ENCODE measurements around the gene AKAP7. TPM values are rescaled to one million over a fixed set of nuclear protein-coding genes. Genes with fewer than 3 reads are reported as not detected.

The AKAP7 gene
- polyA plus RNA-seq, 2 of the 4 experiments (the other 2 are of a cell fraction), result 2.5 to 3.7 TPM

GRCh38 chr6:131107151-131107550 lies 28.1 kb upstream of the AKAP7 start:
- DNase-seq (ENCODE audit: low read depth in 1 of 2, low spot score in 1 of 2) (peak; percentile 26 to 48), FAIRE-seq (no peak), ATAC-seq (peak; percentile 87 to 88)
- H3K4me2 ChIP-seq, result peak overlapping the region; percentile 64
- TF ChIP-seq RAD21 (conservative IDR thresholded peaks at IDR 0.05 in 1 of 2, IDR thresholded peaks at IDR 0.05 in 1 of 2) (peak in 1 of 2 experiments; percentile 5; a peak in 1 of 5 replicates), JUNB (IDR thresholded peaks at IDR 0.05) (peak; percentile 43; the same call in 1 of the 2 replicates), FOSL2 (IDR thresholded peaks at IDR 0.05) (no peak), FOSL2 (CRISPR knock-in tag; IDR thresholded peaks at IDR 0.05) (peak; percentile 54; the same call in 1 of the 2 replicates), MAFK (IDR thresholded peaks at IDR 0.05; ENCODE audit: partially characterized antibody) (no peak), CEBPB (IDR thresholded peaks at IDR 0.05) (peak; percentile 58 to 75; a peak in 3 of 4 replicates), RFX5 (IDR thresholded peaks at IDR 0.05) (no peak), GATA3 (IDR thresholded peaks at IDR 0.05; ENCODE audit: borderline replicate concordance) (peak; percentile 75; the same call in 1 of the 2 replicates), PBX3 (IDR thresholded peaks at IDR 0.05) (no peak)
- no peaks in the 10 kb centered on the region for H3K9me3 ChIP-seq
- ChIA-PET CTCF (interaction anchor here (0.9 to 1.9 kb wide), 2 partner anchors 10 to 218 kb away, joined by 3 to 5 read pairs; no protein-coding TSS in a partner anchor), POLR2A (interaction anchor here (1.0 kb wide), 1 partner anchor 28 kb away, joined by 4 read pairs; the partner anchor contains the start of gene AKAP7)
- WGBS (ENCODE audit: missing lambda C conversion rate), result 31% methylated on average over 1 of the region's 1 CpG
- H3K4me3 ChIP-seq, result no peak overlapping the region
- H3K27ac ChIP-seq, result peak overlapping the region; percentile 43 to 75
- peaks cover 33% of the 10 kb centered on the region for H3K4me1 ChIP-seq

GRCh38 chr6:131112249-131112648 lies 23.0 kb upstream of the AKAP7 start:
- TF ChIP-seq HMGXB4 (CRISPR knock-in tag; IDR thresholded peaks at IDR 0.05; ENCODE audit: borderline replicate concordance), result no peak
- TF ChIP-seq RAD21 (conservative IDR thresholded peaks at IDR 0.05 in 1 of 2, IDR thresholded peaks at IDR 0.05 in 1 of 2), result no peak
- no peak for TF ChIP-seq TFCP2L1 (CRISPR knock-in tag; IDR thresholded peaks at IDR 0.05)
- no peak for TF ChIP-seq CTCF (IDR thresholded peaks at IDR 0.05)
- TF ChIP-seq HES2 (IDR thresholded peaks at IDR 0.05), result no peak
- TF ChIP-seq RFX5 (IDR thresholded peaks at IDR 0.05), result no peak
- no peak for TF ChIP-seq HOXB5 (CRISPR knock-in tag; IDR thresholded peaks at IDR 0.05)
- 0 out of 6 replicates have a peak overlapping the region, but pooled peaks of 1 of the 2 experiments have one; percentile 54 for H3K27ac ChIP-seq
- no peaks in the 10 kb centered on the region for H3K9me3 ChIP-seq
- DNase-seq (ENCODE audit: low read depth in 1 of 2, low spot score in 1 of 2), result no peak
- 18% methylated on average over 1 of the region's 1 CpG for WGBS (ENCODE audit: missing lambda C conversion rate)
- H3K4me2 ChIP-seq, result peak overlapping the region; percentile 6; the same call in 1 of the 3 replicates
- ATAC-seq, result no peak
- no peak overlapping the region for H3K4me3 ChIP-seq
- ChIA-PET POLR2A (no interaction called here), CTCF (interaction anchor here (0.9 kb wide), 1 partner anchor 227 kb away, joined by 3 read pairs; no protein-coding TSS in a partner anchor)
- peaks cover 16% of the 10 kb centered on the region; the same call in 2 of the 3 replicates for H3K4me1 ChIP-seq
- FAIRE-seq, result no peak

GRCh38 chr6:131115651-131116050 lies 19.6 kb upstream of the AKAP7 start:
- ChIA-PET CTCF (interaction anchor here (1.8 to 7.4 kb wide), 3 partner anchors 8 to 231 kb away, joined by 4 to 69 read pairs (median 5); no protein-coding TSS in a partner anchor), POLR2A (no interaction called here)
- H3K4me1 ChIP-seq, result peaks cover 8% of the 10 kb centered on the region; the same call in 2 of the 3 replicates
- no peaks in the 10 kb centered on the region for H3K9me3 ChIP-seq
- H3K27ac ChIP-seq, result no peak overlapping the region; a peak in 1 of 6 replicates
- FAIRE-seq, result no peak
- no peak for DNase-seq (ENCODE audit: low read depth in 1 of 2, low spot score in 1 of 2)
- H3K4me3 ChIP-seq, result no peak overlapping the region
- no peak overlapping the region for H3K4me2 ChIP-seq
- WGBS (ENCODE audit: missing lambda C conversion rate), result 70% methylated on average over 1 of the region's 1 CpG
- TF ChIP-seq ZNF302 (CRISPR knock-in tag; IDR thresholded peaks at IDR 0.05) (no peak), JUNB (IDR thresholded peaks at IDR 0.05) (no peak), ZFP36 (IDR thresholded peaks at IDR 0.05; ENCODE audit: borderline replicate concordance, partially characterized antibody) (no peak), GATA3 (IDR thresholded peaks at IDR 0.05; ENCODE audit: borderline replicate concordance) (no peak), EHMT2 (IDR thresholded peaks at IDR 0.05; ENCODE audit: low read depth) (no peak), POLR2AphosphoS2 (conservative IDR thresholded peaks at IDR 0.05; ENCODE audit: low read length) (no peak), HEYL (CRISPR knock-in tag; IDR thresholded peaks at IDR 0.05) (no peak), BHLHE40 (IDR thresholded peaks at IDR 0.05; ENCODE audit: low read depth, low read length) (no peak), SREBF2 (IDR thresholded peaks at IDR 0.05) (no peak), NFE2L2 (conservative IDR thresholded peaks at IDR 0.05; ENCODE audit: low read length) (no peak), TFCP2L1 (CRISPR knock-in tag; IDR thresholded peaks at IDR 0.05) (no peak), EP300 (IDR thresholded peaks at IDR 0.05) (no peak)
- ATAC-seq, result no peak
